Activated CD4-positive, alpha-beta T cell treated with anti-CD3 and anti-CD28 coated beads for 4 hours (primary cell): Measurements from ENCODE around the gene NPIPB2.
"Not testable (repeated sequence)": the region's sequence is repeated elsewhere in the genome, so short reads cannot be mapped to it uniquely, and the experiment has no call there.

Source experiments
- DNase-seq, 2 donors: peaks; one replicate each; pipeline ENCODE4 v3.0.0-alpha.2; 2020

The NPIPB2 gene

GRCh38 chr16:11957591-11958395 is 15.9 kb upstream of the NPIPB2 start:
- no peak for DNase-seq

- DNase-seq: no peak
These were observed 14.7 kb upstream of the NPIPB2 start for GRCh38 chr16:11956558-11956957.

GRCh38 chr16:11955713-11956123 is 13.9 kb upstream of the NPIPB2 start:
- DNase-seq: no peak

GRCh38 chr16:11953576-11953975 is 11.7 kb upstream of the NPIPB2 start:
- DNase-seq: not testable (repeated sequence)

GRCh38 chr16:11950388-11950787 is 8.5 kb upstream of the NPIPB2 start:
- DNase-seq: no peak

GRCh38 chr16:11949527-11949926 is 7.7 kb upstream of the NPIPB2 start:
- DNase-seq: no peak

GRCh38 chr16:11948819-11949218 is 7.0 kb upstream of the NPIPB2 start:
- DNase-seq: no peak

- DNase-seq: no peak
These were observed 4.6 kb upstream of the NPIPB2 start for GRCh38 chr16:11946433-11946832.

GRCh38 chr16:11927350-11927749 is 14.5 kb downstream of the NPIPB2 start:
- not testable (repeated sequence) for DNase-seq

- not testable (repeated sequence) for DNase-seq
These were observed 17.8 kb downstream of the NPIPB2 start for GRCh38 chr16:11924046-11924445.

GRCh38 chr16:11916524-11917285 is 25.1 kb downstream of the NPIPB2 start:
- DNase-seq: no peak

- peak; percentile 99 to 100 for DNase-seq
These were observed 26.0 kb downstream of the NPIPB2 start, which contains the start of gene GSPT1 for GRCh38 chr16:11915644-11916523. Gene GSPT1 (minus strand): TSS chr16:11915956. CDS start chr16:11915720, 236 bp downstream.

GRCh38 chr16:11915114-11915643 is 26.7 kb downstream of the NPIPB2 start:
- DNase-seq: peak; percentile 26 to 46

GRCh38 chr16:11914210-11915113 is 27.4 kb downstream of the NPIPB2 start:
- DNase-seq: peak; percentile 19 to 44

- DNase-seq: peak; percentile 20 to 26
These were observed 28.3 kb downstream of the NPIPB2 start for GRCh38 chr16:11913425-11914079.

- DNase-seq: no peak
These were observed 31.9 kb downstream of the NPIPB2 start for GRCh38 chr16:11909653-11910545.

GRCh38 chr16:11907160-11907970 is 34.5 kb downstream of the NPIPB2 start:
- DNase-seq: no peak

- no peak for DNase-seq
These were observed 37.9 kb downstream of the NPIPB2 start for GRCh38 chr16:11903906-11904305.

- no peak for DNase-seq
These were observed 40.8 kb downstream of the NPIPB2 start for GRCh38 chr16:11901091-11901490.
